ENCODE measurements around the gene RARG.

Gene RARG

GRCh38 chr12:53241623-53242412, 9.8 kb upstream of the RARG start:
- DNase-seq: no peak

- DNase-seq: no peak
Measured at GRCh38 chr12:53239643-53240258, 7.7 kb upstream of the RARG start.

- DNase-seq: no peak
Measured at GRCh38 chr12:53236443-53237111, 4.6 kb upstream of the RARG start.

GRCh38 chr12:53235742-53236442, 3.9 kb upstream of the RARG start:
- no peak for DNase-seq

- no peak for DNase-seq
Measured at GRCh38 chr12:53235164-53235563, 3.2 kb upstream of the RARG start.

- no peak for DNase-seq
Measured at GRCh38 chr12:53234271-53234914, 2.4 kb upstream of the RARG start.

GRCh38 chr12:53233671-53234121, 1.7 kb upstream of the RARG start:
- no peak for DNase-seq

GRCh38 chr12:53232646-53233461, 845 bp upstream of the RARG start:
- no peak for DNase-seq

- DNase-seq: no peak
Measured at GRCh38 chr12:53231671-53231920, 413 bp downstream of the RARG start.

GRCh38 chr12:53230108-53230845, 1.7 kb downstream of the RARG start:
- no peak for DNase-seq

GRCh38 chr12:53229454-53229853, 2.6 kb downstream of the RARG start:
- DNase-seq: no peak

GRCh38 chr12:53227836-53228235, 4.2 kb downstream of the RARG start:
- DNase-seq: no peak

GRCh38 chr12:53227341-53227740, 4.7 kb downstream of the RARG start:
- no peak for DNase-seq

- DNase-seq: no peak
Measured at GRCh38 chr12:53226815-53227214, 5.2 kb downstream of the RARG start.

- no peak for DNase-seq
Measured at GRCh38 chr12:53225635-53226424, 6.2 kb downstream of the RARG start.

GRCh38 chr12:53224897-53225634, 6.9 kb downstream of the RARG start:
- no peak for DNase-seq

- DNase-seq: no peak
Measured at GRCh38 chr12:53224061-53224896, 7.7 kb downstream of the RARG start.

- no peak for DNase-seq
Measured at GRCh38 chr12:53223389-53224060, 8.5 kb downstream of the RARG start.

Data from NCI-H446 treated with DMSO at 0.1 percent for 48 hours (cell line).